Left forelimb (tissue), 1 donor: ENCODE results near the gene COL13A1.

Experiments used
- DNase-seq: peaks from one replicate; pipeline ENCODE4 v3.0.0-alpha.2; 2018; ENCODE audit warnings: low spot score

The COL13A1 gene

GRCh38 chr10:69867699-69868558 is 66.2 kb downstream of the COL13A1 start:
- no peak for DNase-seq

GRCh38 chr10:69868821-69869220 is 67.1 kb downstream of the COL13A1 start:
- DNase-seq = no peak

GRCh38 chr10:69869291-69869961 is 67.7 kb downstream of the COL13A1 start:
- no peak for DNase-seq

- DNase-seq = no peak
Observed at GRCh38 chr10:69870591-69870990, 68.9 kb downstream of the COL13A1 start.

GRCh38 chr10:69871074-69871473 is 69.4 kb downstream of the COL13A1 start:
- DNase-seq = no peak

- DNase-seq = no peak
Observed at GRCh38 chr10:69872323-69872722, 70.6 kb downstream of the COL13A1 start.

- no peak for DNase-seq
Observed at GRCh38 chr10:69873135-69873639, 71.5 kb downstream of the COL13A1 start.

GRCh38 chr10:69874449-69874848 is 72.7 kb downstream of the COL13A1 start:
- DNase-seq = no peak

- no peak for DNase-seq
Observed at GRCh38 chr10:69875856-69876255, 74.2 kb downstream of the COL13A1 start.

- no peak for DNase-seq
Observed at GRCh38 chr10:69876286-69876685, 74.6 kb downstream of the COL13A1 start.

- no peak for DNase-seq
Observed at GRCh38 chr10:69876931-69877330, 75.2 kb downstream of the COL13A1 start.

GRCh38 chr10:69878038-69878437 is 76.3 kb downstream of the COL13A1 start:
- DNase-seq = no peak

GRCh38 chr10:69878951-69879350 is 77.2 kb downstream of the COL13A1 start:
- DNase-seq = no peak

- no peak for DNase-seq
Observed at GRCh38 chr10:69879634-69880257, 78.0 kb downstream of the COL13A1 start.

- DNase-seq = no peak
Observed at GRCh38 chr10:69880301-69881081, 78.8 kb downstream of the COL13A1 start.

- DNase-seq = no peak
Observed at GRCh38 chr10:69881202-69881601, 79.5 kb downstream of the COL13A1 start.

- DNase-seq = no peak
Observed at GRCh38 chr10:69883310-69884023, 81.8 kb downstream of the COL13A1 start.

GRCh38 chr10:69884024-69884367 is 82.3 kb downstream of the COL13A1 start:
- DNase-seq = no peak

GRCh38 chr10:69884686-69885085 is 83.0 kb downstream of the COL13A1 start:
- no peak for DNase-seq

GRCh38 chr10:69885379-69886013 is 83.8 kb downstream of the COL13A1 start:
- no peak for DNase-seq
